ENCODE results near the gene TMEM253.

TMEM253 gene

DNA sequence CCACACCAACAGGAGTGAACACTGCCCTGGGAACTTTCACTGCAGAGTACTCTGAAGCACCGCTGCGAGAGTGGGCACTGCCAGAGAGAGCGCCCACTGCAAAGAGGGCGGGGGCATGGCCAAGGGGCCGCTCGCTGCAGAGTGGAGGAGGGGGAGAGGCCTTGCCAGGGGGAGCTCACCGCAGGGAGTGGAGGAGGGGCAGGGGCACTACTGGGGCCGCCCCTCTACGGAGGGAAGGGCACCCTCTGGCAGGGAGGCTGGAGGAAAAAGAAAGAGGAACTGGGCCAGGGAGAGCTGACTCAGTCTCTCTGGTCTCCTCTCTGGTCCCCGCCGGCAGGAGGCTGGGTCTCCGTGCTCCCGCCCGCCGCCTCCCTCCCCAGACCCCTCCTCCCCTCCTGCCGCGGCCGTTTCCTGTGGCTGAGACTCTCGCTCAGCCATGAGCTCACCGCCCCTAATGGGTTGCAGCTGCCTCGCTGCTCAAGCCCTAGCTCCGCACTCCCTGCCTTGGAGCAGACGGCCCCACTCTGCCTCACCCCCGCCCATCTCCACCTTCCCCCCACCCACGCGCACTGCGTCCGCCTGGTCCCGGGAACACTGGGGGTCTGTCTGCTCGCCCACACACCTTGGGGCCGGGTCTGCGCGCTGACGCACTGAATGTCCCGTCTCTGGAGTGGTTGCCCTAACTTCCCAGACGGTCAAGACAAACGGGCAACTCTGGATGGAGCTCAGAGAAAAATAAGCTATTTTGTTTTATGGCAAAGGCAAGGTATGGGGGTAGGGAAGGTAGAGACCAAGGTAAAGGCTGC lies 29.4 kb upstream of the TMEM253 start:
- DNase-seq (ENCODE audit: low read depth in 2 of 2): peak in 1 of 2 donors; percentile 40

DNA sequence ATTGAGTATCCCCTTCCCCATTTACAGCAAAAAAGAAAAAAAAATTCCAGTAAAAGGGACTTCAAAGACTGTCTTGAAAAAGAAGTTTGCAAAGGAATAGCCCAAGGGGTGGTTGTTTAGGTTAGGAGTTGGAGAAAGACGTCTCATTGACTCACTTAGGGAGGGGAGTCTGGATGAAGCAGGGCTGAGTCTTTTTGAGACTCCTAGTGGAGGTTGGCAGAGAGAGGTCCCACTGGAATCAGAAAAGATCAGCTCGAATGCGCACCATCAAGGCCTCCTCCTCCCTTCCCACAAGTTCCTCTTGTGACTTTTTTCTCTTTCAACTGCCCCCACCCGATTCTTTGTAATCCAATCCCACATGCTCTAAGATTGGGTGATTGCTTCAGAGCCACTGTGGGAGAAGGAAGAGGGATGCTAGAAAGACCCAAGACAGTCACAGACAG lies 28.8 kb upstream of the TMEM253 start:
- no peak for DNase-seq (ENCODE audit: low read depth in 2 of 2)

DNA sequence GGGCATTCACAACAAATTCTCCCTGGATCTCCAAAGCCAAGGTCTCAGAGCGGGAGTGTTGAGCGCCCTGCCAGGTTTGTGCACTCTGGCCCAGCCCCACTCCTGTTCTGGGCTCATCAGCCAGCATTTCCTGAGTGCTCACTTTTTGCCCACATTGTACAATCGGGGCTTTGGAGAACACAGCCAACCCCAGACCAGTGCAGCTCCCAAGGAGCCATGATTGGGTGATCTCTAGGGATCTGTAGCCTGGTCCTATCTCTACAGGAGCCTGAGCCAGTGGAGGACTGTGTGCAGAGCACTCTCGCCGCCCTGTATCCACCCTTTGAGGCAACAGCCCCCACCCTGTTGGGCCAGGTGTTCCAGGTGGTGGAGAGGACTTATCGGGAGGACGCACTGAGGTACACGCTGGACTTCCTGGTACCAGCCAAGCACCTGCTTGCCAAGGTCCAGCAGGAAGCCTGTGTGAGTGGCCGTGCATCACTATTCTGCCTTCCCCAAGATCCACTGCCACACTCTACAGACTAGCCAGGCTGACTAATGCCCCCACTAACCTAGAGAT lies 28.0 kb upstream of the TMEM253 start:
- no peak for DNase-seq (ENCODE audit: low read depth in 2 of 2)

DNA sequence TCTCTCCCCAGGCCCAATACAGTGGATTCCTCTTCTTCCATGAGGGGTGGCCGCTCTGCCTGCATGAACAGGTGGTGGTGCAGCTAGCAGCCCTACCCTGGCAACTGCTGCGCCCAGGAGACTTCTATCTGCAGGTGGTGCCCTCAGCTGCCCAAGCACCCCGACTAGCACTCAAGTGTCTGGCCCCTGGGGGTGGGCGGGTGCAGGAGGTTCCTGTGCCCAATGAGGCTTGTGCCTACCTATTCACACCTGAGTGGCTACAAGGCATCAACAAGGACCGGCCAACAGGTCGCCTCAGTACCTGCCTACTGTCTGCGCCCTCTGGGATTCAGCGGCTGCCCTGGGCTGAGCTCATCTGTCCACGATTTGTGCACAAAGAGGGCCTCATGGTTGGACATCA lies 26.9 kb upstream of the TMEM253 start:
- no peak for DNase-seq (ENCODE audit: low read depth in 2 of 2)

DNA sequence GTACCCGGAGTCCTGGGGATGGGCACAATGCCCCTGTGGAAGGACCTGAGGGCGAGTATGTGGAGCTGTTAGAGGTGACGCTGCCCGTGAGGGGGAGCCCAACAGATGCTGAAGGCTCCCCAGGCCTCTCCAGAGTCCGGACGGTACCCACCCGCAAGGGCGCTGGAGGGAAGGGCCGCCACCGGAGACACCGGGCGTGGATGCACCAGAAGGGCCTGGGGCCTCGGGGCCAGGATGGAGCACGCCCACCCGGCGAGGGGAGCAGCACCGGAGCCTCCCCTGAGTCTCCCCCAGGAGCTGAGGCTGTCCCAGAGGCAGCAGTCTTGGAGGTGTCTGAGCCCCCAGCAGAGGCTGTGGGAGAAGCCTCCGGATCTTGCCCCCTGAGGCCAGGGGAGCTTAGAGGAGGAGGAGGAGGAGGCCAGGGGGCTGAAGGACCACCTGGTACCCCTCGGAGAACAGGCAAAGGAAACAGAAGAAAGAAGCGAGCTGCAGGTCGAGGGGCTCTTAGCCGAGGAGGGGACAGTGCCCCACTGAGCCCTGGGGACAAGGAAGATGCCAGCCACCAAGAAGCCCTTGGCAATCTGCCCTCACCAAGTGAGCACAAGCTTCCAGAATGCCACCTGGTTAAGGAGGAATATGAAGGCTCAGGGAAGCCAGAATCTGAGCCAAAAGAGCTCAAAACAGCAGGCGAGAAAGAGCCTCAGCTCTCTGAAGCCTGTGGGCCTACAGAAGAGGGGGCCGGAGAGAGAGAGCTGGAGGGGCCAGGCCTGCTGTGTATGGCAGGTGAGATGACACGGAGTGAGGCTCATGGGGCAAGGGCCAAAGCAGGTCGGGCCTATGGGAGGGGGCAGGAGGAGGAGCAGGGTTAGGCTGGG lies 26.2 kb upstream of the TMEM253 start:
- DNase-seq (ENCODE audit: low read depth in 2 of 2): no peak

DNA sequence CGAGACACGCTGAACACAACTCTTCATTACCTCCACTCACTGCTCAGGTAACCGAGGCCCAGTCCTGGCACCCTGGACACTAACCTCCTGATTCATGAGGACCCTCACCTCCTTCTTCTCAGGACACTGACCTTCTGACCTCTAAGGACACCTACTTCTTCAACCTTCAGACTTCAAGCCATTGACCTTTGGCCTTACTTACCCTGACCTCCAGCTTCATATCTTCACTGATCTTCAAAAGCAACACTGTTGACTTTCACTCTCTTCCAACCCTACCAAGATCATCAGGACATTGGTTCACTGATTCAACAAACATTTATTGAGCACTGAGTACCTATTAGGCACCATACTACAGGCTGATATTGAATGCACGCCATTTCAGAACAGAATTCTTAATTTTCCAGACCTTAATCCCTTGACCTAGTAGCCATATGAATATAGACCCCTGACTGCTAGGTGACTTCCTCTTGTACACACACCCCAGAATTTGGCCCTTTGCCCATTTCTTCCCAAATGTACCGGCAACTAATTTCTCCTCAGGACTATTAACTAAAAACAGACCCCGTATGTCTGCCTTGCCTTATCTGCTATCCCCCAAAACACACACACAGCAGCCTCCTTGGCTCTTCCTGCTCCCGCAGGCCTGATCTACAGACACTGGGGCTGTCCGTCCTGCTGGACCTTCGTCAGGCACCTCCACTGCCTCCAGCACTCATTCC lies 25.0 kb upstream of the TMEM253 start:
- no peak for DNase-seq (ENCODE audit: low read depth in 2 of 2)

DNA sequence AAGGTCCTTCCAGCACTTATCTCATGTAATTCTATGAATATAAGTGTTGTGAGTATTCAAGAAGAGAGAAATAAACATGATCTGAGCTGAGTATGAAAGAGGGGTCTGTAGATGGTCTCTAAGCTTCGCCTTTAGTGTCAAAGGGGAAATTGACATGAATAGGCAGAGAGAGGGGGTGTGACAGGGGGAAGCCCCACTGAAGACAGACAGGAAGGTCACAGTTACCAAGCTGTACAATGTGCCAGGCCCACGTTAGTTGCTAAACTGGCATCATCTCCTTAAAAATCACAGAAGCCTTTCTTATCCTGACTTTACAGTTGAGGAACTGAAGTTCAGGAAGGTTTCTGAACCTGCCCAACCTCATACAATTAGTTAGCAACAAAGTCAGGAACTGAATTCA lies 23.2 kb upstream of the TMEM253 start:
- no peak for DNase-seq (ENCODE audit: low read depth in 2 of 2)

DNA sequence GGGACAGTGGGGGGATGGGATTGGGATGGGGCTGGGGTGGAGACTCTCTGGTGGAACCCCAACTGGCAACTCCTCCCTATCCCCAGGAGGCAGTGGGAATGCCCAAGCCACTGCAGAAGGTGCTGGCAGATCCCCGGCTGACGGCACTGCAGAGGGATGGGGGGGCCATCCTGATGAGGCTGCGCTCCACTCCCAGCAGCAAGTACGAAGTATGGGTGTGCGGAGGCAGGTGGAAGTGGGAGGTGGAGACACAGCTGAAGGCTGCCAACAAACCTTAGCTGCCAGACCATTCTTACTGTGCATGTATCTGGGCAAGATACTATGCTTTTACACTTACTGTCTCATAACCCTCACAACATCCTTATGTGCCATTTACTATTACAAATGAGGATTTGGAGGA lies 22.6 kb upstream of the TMEM253 start:
- DNase-seq (ENCODE audit: low read depth in 2 of 2): no peak

DNA sequence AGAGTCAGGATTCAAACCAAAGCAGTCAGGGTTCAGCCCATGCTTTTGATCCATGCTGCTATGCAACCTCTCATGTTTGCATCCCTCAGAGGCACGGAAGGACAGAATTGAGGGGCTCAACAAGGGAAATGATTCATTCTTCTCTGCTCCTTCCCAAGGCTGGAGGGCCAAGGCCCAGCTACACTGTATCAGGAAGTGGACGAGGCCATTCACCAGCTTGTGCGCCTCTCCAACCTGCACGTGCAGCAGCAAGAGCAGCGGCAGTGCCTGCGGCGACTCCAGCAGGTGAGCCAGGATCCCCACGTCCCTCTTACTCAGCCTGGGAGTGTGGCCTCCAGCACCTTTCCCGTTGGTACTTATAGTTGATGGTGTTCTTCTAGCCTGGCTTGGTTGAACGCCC lies 22.1 kb upstream of the TMEM253 start:
- DNase-seq (ENCODE audit: low read depth in 2 of 2): no peak

DNA sequence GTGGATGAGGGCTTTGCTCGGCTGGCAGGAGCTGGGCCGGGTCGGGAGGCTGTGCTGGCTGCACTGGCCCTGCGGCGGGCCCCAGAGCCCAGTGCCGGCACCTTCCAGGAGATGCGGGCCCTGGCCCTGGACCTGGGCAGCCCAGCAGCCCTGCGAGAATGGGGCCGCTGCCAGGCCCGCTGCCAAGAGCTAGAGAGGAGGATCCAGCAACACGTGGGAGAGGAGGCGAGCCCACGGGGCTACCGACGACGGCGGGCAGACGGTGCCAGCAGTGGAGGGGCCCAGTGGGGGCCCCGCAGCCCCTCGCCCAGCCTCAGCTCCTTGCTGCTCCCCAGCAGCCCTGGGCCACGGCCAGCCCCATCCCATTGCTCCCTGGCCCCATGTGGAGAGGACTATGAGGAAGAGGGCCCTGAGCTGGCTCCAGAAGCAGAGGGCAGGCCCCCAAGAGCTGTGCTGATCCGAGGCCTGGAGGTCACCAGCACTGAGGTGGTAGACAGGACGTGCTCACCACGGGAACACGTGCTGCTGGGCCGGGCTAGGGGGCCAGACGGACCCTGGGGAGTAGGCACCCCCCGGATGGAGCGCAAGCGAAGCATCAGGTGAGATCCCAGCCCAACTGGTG lies 19.2 kb upstream of the TMEM253 start:
- DNase-seq (ENCODE audit: low read depth in 2 of 2): no peak

DNA sequence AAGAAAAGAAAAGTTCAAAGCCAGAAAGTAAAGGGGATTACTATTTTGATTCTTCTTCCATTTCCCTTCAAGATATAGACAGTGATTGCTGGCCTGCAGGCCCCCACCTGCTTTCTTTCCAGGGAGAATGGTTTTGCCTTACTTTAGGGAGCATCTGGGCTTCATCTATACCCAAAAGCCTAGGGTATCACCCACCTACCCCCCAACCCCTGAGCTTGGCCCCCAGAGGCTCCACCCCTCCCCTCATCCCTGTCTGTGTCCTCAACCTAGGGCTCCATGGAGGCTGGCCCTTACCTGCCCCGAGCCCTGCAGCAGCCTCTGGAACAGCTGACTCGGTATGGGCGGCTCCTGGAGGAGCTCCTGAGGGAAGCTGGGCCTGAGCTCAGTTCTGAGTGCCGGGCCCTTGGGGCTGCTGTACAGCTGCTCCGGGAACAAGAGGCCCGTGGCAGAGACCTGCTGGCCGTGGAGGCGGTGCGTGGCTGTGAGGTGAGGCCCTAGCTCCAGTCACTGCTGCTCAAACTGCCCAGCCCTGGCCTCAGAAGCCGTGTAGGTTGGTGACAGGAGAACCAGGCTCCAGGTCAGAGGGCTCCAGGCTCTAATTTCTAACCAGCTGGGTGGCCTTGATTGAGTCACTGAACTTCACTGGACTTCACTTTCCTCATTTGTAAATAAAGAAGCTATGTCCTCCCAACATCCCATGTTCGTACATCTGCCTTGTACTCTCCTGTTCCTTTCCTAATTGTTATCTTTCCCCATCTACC lies 17.1 kb upstream of the TMEM253 start:
- no peak for DNase-seq (ENCODE audit: low read depth in 2 of 2)

DNA sequence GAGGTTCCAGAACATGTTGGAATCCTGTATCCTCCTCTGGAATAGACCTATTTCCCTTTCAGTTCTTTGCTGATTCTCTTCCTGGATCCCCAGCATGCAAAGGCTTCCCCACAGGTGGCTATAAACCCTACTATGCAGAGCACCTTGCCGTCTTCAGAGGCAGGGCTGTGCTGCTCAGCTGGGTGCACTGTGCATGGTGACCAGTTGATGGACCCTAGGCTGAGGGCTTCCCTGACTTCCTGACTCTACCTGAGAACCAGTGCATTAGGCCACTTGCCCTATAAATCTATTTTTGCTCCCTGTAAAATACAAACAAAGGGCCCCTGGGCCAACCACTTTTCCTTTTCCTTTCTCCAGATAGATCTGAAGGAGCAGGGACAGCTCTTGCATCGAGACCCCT lies 16.5 kb upstream of the TMEM253 start:
- no peak for DNase-seq (ENCODE audit: low read depth in 2 of 2)

DNA sequence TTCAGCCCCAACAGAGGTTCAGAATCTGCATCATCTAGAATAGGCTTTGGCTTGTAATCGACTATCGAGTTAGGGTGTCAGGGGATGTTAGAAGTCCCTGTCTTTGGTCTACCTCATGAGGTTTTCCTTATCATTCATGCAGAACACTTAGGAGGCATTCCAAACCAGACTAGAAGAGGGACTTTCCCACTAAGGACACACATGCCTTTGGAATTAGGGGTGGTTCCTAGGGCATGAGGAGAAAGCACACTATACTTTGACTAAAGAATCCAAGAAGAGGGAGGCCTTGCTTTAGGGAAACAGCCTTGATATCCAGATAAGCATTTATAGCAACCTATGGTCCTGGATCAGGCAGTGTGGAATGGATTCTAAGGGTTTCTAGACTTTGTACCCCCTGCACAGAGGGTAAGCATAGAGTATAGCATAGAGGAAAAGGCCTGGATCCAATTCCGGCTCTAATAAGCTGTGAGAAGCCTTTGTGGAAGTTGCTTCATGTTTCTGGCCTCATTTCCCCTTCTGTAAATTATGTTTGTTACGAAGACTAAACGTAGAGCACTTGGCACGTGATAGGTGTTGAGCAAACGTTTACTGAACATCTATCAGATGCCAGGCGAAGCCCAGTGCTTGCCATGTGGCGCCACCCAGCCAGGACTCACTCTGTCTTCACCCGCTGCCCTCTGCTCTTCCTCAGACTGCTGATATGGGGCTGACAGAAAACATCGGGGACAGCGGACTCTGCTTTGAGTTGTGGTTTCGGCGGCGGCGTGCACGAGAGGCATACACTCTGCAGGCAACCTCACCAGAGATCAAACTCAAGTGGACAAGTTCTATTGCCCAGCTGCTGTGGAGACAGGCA lies 15.6 kb upstream of the TMEM253 start:
- no peak for DNase-seq (ENCODE audit: low read depth in 2 of 2)

DNA sequence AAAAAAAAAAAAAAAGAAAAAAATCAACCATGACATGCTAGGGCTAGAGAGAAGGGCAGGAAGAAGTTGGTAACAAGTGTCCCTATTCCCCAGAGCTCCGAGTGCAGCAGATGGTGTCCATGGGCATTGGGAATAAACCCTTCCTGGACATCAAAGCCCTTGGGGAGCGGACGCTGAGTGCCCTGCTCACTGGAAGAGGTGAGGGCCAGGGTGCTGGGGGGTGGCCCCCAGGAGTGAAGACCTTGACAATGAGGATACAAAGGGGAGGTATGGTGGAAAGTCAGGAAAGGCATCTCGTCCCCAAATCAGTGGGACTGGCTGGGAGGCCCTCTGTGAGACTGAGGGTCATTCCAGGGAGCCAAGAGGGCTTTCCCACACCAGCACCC lies 14.0 kb upstream of the TMEM253 start:
- no peak for DNase-seq (ENCODE audit: low read depth in 2 of 2)

DNA sequence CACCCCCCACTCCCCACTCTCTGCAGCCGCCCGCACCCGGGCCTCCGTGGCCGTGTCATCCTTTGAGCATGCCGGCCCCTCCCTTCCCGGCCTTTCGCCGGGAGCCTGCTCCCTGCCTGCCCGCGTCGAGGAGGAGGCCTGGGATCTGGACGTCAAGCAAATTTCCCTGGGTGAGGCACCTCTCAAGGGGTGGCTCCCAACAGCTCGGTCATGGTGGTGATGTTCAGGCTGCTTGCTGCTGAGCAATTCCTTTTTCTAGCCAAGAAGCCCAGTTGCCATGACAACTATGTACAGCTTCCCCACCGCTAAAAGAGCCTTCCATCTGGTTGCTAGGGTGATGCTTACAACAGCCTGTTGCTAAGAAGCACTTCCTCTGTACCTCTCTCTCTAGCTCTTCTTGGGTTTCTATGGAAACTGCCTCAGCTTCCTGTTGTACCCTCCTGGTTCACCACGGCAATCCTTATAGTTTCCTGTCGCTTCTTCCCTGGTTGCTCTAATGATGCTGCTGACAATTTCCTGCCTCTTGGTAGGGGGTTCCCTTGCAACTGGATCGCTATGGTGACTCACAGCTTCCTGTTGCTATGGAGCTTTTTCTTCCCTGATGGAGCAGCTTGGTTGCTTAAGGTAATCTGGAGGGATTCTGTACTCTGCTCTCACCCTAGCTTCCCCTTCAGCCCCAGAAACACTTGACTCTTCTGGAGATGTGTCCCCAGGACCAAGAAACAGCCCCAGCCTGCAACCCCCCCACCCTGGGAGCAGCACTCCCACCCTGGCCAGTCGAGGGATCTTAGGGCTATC lies 13.4 kb upstream of the TMEM253 start:
- DNase-seq (ENCODE audit: low read depth in 2 of 2): peak; percentile 26 to 48

DNA sequence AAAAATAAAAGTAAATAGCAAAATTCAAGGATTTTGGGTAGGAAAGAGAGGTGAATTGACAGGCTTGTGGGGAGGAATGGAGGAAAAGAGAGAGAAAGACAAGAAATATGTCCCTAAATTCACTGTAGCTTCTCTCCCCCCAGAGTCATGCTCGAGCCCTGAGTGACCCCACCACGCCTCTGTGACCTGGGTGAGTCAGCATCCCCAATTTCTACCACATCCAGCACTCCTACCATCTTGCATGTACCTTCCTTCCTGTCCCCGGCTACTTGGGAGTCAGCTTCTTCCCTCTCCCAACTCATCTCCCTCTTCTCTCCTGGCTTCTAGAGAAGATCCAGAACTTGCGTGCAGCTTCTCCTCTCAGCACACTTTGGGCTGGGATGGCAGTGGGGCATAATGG lies 12.2 kb upstream of the TMEM253 start:
- DNase-seq (ENCODE audit: low read depth in 2 of 2): no peak

DNA sequence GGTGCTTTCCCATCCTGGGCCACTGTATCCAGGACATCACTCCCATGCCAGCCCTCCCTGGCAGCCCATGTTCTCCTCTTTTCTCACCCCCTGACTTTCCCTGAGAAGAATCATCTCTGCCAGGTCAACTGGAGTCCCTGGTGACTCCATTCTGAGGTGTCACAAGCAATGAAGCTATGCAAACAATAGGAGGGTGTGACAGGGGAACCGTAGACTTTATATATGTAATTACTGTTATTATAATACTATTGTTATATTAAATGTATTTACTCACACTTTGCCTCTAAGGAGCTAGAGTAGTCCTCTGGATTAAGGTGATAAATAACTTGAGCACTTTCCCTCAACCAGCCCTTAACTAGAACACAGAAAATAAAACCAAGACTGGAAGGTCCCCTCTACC lies 11.6 kb upstream of the TMEM253 start:
- no peak for DNase-seq (ENCODE audit: low read depth in 2 of 2)

DNA sequence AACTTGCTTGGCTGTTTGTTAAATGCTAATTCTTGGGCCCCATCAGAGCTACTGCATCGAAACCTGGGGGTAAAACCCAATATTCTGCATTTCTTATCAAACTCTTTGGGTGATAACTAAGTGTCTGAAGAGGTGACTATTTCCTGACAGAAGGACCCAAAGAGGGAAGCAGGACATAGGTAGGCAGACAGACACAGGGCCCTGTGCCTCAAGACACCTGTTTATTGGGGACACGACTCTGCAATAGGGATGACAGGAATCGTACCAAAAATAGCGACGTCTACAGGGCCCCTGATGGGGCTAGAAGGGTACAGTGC lies 11.0 kb upstream of the TMEM253 start:
- no peak for DNase-seq (ENCODE audit: low read depth in 2 of 2)

All from stimulated activated CD8-positive, alpha-beta memory T cell treated with anti-CD3 and anti-CD28 coated beads, Interleukin-7, amount 100 ng/mL, for 4 hours (primary cell).